ENCODE data around the gene SLIT3.

DNA sequence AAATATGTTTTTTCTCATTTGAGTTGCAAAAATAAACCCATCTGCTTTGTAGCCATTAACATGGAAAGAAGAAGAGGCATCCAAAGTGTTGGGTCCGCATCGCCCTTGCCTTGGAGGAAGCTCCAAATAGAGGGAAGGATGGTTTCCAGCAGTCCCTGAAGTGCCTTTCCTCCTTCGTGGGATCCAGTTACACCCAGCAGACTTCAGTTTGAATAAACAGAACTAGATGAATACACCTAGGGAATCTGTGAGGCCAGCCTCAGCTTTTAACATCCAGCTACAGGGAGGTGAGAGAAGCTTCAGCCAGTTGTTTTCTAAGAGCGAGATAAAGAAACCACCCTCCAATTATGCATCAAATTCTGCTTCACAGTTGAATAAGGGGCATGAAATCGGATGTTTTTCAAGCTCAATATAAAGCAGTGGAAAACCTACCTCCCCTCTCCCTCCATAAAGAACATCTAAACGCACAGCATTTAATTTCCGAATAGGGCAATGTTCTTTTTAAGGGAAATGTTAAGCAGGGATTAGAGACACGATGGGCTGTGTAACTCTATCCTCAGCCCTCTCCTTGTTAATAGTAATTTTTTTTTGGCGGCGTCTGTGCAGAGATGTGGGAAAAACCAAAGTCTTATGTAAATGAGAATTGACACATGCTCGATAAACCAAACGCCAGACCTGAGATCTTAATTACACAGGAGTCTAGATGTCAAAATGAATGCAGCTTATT is 264.7 kb downstream of the SLIT3 start:
- TF ChIP-seq, protein P1, sequence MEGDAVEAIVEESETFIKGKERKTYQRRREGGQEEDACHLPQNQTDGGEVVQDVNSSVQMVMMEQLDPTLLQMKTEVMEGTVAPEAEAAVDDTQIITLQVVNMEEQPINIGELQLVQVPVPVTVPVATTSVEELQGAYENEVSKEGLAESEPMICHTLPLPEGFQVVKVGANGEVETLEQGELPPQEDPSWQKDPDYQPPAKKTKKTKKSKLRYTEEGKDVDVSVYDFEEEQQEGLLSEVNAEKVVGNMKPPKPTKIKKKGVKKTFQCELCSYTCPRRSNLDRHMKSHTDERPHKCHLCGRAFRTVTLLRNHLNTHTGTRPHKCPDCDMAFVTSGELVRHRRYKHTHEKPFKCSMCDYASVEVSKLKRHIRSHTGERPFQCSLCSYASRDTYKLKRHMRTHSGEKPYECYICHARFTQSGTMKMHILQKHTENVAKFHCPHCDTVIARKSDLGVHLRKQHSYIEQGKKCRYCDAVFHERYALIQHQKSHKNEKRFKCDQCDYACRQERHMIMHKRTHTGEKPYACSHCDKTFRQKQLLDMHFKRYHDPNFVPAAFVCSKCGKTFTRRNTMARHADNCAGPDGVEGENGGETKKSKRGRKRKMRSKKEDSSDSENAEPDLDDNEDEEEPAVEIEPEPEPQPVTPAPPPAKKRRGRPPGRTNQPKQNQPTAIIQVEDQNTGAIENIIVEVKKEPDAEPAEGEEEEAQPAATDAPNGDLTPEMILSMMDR (IDR thresholded peaks at IDR 0.05): no peak
- TF ChIP-seq POLR2A (IDR thresholded peaks at IDR 0.05): no peak
